HepG2 (cell line): ENCODE measurements around the gene ARTN. TPM values are rescaled to one million over a fixed set of nuclear protein-coding genes. Genes with fewer than 3 reads are reported as not detected.
A peak's percentile ranks its signal among the peaks of the same experiment; 100 is the strongest.

Experiments
- CHD4 ChIP-seq: fragments of 200-600 bp; sonication (generic); IDR thresholded peaks from 2 replicates; pipeline ENCODE4 v1.7.0; 2017; ENCODE audit warnings: mild to moderate bottlenecking, low read length, borderline replicate concordance
- ESRRA ChIP-seq: sonication (generic); formaldehyde crosslinking; IDR thresholded peaks from 2 replicates; pipeline ENCODE4 v1.5.1; 2020; ENCODE audit warnings: mild to moderate bottlenecking, low read depth, missing genetic modification reagents
- HDAC6 ChIP-seq: fragments of 200-600 bp; sonication (generic); IDR thresholded peaks from 2 replicates; pipeline ENCODE4 v1.7.0; 2017; ENCODE audit warnings: mild to moderate bottlenecking, antibody characterized with exemption, low read length, low read depth
- HIVEP1 ChIP-seq: sonication (generic); formaldehyde crosslinking; IDR thresholded peaks from 2 replicates; pipeline ENCODE4 v1.4.0; 2020; ENCODE audit warnings: mild to moderate bottlenecking, missing genetic modification reagents
- HNRNPLL ChIP-seq: fragments of 200-400 bp; formaldehyde crosslinking; IDR thresholded peaks from 2 replicates; pipeline ENCODE4 v1.6.1; 2017; ENCODE audit warnings: mild to moderate bottlenecking, low read depth, low read length; ENCODE audit not compliant: poor library complexity, severe bottlenecking
- POLR2A ChIP-seq, 2 experiments: IDR thresholded peaks; 2 replicates each; pipeline ENCODE4 v1.6.1; 2011; ENCODE audit warnings: low read depth in 2 of 2, low read length in 2 of 2, mild to moderate bottlenecking in 1 of 2, moderate library complexity in 1 of 2; ENCODE audit not compliant: insufficient read depth in 1 of 2
- YEATS4 ChIP-seq: sonication (generic); formaldehyde crosslinking; IDR thresholded peaks from 2 replicates; pipeline ENCODE4 v1.4.0; 2020; ENCODE audit warnings: missing genetic modification reagents, borderline replicate concordance
- ZSCAN25 ChIP-seq: sonication (generic); formaldehyde crosslinking; IDR thresholded peaks from 2 replicates; pipeline ENCODE4 v1.8.0; 2022; ENCODE audit warnings: mild to moderate bottlenecking, missing genetic modification reagents
- polyA plus RNA-seq, 8 experiments: library from polyadenylated mRNA; depleted of rRNA in 3 of 8; stranded (reverse) in 7 of 8; unstranded in 1 of 8; fragments of >200 nt; fragmentation: Illumina TruSeq in 4 of 8; extraction: Trizol in 4 of 8; gene quantifications; 2 replicates each; pipeline versions ENCODE4 v1.2.1 to v1.2.3, GENCODE V29; 2011 to 2016; ENCODE audit warnings: low read depth in 4 of 8, missing spikeins in 1 of 8, mixed read lengths in 1 of 8; ENCODE audit not compliant: insufficient read depth in 1 of 8
- total RNA-seq, 5 experiments: library from RNA; depleted of rRNA; stranded (reverse); fragments of >200 nt; fragmentation: Illumina TruSeq; extraction: Trizol; gene quantifications; 2 replicates each; pipeline ENCODE4 v1.2.3, GENCODE V29; 2016; ENCODE audit warnings: low read depth in 1 of 5
- TF ChIP-seq, protein P1 (sequence below): sonication (generic); formaldehyde crosslinking; IDR thresholded peaks from 2 replicates; pipeline ENCODE4 v1.5.0; 2020; ENCODE audit warnings: mild to moderate bottlenecking, missing genetic modification reagents
- TF ChIP-seq, protein P2 (sequence below): sonication (generic); formaldehyde crosslinking; IDR thresholded peaks from 2 replicates; pipeline ENCODE4 v1.5.1; 2020; ENCODE audit warnings: mild to moderate bottlenecking, missing genetic modification reagents, moderate library complexity
- TF ChIP-seq, protein P3 (sequence below): sonication (generic); formaldehyde crosslinking; IDR thresholded peaks from 2 replicates; pipeline ENCODE4 v1.4.0; 2020; ENCODE audit warnings: mild to moderate bottlenecking, missing genetic modification reagents
- TF ChIP-seq, protein P4 (sequence below): sonication (generic); formaldehyde crosslinking; IDR thresholded peaks from 2 replicates; pipeline ENCODE4 v1.5.1; 2020; ENCODE audit warnings: mild to moderate bottlenecking, moderate library complexity, missing genetic modification reagents
- TF ChIP-seq, protein P5 (sequence below): sonication (generic); formaldehyde crosslinking; IDR thresholded peaks from 2 replicates; pipeline ENCODE4 v1.5.0; 2020; ENCODE audit warnings: mild to moderate bottlenecking, missing genetic modification reagents, moderate library complexity
- TF ChIP-seq, protein P6 (sequence below): IDR thresholded peaks from 2 replicates; pipeline ENCODE4 v1.6.1; 2016; ENCODE audit warnings: mild to moderate bottlenecking, missing biosample characterization, missing genetic modification reagents

Gene ARTN
- total and polyA plus RNA-seq, 2 of the 13 experiments (the other 11 are each of a cell fraction or from before 2014, with no cell fraction given) = 0.11 to 0.62 TPM

DNA sequence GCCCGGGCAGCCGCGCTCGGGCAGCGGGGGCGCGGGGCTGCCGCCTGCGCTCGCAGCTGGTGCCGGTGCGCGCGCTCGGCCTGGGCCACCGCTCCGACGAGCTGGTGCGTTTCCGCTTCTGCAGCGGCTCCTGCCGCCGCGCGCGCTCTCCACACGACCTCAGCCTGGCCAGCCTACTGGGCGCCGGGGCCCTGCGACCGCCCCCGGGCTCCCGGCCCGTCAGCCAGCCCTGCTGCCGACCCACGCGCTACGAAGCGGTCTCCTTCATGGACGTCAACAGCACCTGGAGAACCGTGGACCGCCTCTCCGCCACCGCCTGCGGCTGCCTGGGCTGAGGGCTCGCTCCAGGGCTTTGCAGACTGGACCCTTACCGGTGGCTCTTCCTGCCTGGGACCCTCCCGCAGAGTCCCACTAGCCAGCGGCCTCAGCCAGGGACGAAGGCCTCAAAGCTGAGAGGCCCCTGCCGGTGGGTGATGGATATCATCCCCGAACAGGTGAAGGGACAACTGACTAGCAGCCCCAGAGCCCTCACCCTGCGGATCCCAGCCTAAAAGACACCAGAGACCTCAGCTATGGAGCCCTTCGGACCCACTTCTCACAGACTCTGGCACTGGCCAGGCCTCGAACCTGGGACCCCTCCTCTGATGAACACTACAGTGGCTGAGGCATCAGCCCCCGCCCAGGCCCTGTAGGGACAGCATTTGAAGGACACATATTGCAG, 3.0 kb downstream of the ARTN start (continued):
- TF ChIP-seq HDAC6 = no peak
- no peak for TF ChIP-seq CHD4
- TF ChIP-seq, protein P1, sequence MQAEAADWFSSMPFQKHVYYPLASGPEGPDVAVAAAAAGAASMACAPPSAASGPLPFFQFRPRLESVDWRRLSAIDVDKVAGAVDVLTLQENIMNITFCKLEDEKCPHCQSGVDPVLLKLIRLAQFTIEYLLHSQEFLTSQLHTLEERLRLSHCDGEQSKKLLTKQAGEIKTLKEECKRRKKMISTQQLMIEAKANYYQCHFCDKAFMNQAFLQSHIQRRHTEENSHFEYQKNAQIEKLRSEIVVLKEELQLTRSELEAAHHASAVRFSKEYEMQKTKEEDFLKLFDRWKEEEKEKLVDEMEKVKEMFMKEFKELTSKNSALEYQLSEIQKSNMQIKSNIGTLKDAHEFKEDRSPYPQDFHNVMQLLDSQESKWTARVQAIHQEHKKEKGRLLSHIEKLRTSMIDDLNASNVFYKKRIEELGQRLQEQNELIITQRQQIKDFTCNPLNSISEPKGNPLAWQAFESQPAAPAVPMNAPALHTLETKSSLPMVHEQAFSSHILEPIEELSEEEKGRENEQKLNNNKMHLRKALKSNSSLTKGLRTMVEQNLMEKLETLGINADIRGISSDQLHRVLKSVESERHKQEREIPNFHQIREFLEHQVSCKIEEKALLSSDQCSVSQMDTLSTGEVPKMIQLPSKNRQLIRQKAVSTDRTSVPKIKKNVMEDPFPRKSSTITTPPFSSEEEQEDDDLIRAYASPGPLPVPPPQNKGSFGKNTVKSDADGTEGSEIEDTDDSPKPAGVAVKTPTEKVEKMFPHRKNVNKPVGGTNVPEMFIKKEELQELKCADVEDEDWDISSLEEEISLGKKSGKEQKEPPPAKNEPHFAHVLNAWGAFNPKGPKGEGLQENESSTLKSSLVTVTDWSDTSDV (CRISPR knock-in tag) = 0 out of 2 replicates have a peak, but pooled peaks have one; percentile 31
- TF ChIP-seq ZSCAN25 = peak; percentile 19
- TF ChIP-seq HIVEP1 (CRISPR knock-in tag) = 0 out of 2 replicates have a peak, but pooled peaks have one; percentile 41
- peak; percentile 57; the same call in 1 of the 2 replicates for TF ChIP-seq YEATS4 (CRISPR knock-in tag)
- TF ChIP-seq HNRNPLL = peak; percentile 61
- peak; percentile 55; the same call in 1 of the 2 replicates for TF ChIP-seq ESRRA (CRISPR knock-in tag)
- TF ChIP-seq, protein P2, sequence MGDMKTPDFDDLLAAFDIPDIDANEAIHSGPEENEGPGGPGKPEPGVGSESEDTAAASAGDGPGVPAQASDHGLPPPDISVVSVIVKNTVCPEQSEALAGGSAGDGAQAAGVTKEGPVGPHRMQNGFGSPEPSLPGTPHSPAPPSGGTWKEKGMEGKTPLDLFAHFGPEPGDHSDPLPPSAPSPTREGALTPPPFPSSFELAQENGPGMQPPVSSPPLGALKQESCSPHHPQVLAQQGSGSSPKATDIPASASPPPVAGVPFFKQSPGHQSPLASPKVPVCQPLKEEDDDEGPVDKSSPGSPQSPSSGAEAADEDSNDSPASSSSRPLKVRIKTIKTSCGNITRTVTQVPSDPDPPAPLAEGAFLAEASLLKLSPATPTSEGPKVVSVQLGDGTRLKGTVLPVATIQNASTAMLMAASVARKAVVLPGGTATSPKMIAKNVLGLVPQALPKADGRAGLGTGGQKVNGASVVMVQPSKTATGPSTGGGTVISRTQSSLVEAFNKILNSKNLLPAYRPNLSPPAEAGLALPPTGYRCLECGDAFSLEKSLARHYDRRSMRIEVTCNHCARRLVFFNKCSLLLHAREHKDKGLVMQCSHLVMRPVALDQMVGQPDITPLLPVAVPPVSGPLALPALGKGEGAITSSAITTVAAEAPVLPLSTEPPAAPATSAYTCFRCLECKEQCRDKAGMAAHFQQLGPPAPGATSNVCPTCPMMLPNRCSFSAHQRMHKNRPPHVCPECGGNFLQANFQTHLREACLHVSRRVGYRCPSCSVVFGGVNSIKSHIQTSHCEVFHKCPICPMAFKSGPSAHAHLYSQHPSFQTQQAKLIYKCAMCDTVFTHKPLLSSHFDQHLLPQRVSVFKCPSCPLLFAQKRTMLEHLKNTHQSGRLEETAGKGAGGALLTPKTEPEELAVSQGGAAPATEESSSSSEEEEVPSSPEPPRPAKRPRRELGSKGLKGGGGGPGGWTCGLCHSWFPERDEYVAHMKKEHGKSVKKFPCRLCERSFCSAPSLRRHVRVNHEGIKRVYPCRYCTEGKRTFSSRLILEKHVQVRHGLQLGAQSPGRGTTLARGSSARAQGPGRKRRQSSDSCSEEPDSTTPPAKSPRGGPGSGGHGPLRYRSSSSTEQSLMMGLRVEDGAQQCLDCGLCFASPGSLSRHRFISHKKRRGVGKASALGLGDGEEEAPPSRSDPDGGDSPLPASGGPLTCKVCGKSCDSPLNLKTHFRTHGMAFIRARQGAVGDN = peak; percentile 88
- TF ChIP-seq POLR2A (IDR thresholded peaks at IDR 0.05; ENCODE audit: insufficient read depth in 1 of 2, low read depth in 2 of 2, low read length in 2 of 2) = peak; percentile 9 to 34; a peak in 1 of 4 replicates
- TF ChIP-seq, protein P3, sequence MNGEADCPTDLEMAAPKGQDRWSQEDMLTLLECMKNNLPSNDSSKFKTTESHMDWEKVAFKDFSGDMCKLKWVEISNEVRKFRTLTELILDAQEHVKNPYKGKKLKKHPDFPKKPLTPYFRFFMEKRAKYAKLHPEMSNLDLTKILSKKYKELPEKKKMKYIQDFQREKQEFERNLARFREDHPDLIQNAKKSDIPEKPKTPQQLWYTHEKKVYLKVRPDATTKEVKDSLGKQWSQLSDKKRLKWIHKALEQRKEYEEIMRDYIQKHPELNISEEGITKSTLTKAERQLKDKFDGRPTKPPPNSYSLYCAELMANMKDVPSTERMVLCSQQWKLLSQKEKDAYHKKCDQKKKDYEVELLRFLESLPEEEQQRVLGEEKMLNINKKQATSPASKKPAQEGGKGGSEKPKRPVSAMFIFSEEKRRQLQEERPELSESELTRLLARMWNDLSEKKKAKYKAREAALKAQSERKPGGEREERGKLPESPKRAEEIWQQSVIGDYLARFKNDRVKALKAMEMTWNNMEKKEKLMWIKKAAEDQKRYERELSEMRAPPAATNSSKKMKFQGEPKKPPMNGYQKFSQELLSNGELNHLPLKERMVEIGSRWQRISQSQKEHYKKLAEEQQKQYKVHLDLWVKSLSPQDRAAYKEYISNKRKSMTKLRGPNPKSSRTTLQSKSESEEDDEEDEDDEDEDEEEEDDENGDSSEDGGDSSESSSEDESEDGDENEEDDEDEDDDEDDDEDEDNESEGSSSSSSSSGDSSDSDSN (CRISPR knock-in tag) = peak; percentile 91
- TF ChIP-seq, protein P4, sequence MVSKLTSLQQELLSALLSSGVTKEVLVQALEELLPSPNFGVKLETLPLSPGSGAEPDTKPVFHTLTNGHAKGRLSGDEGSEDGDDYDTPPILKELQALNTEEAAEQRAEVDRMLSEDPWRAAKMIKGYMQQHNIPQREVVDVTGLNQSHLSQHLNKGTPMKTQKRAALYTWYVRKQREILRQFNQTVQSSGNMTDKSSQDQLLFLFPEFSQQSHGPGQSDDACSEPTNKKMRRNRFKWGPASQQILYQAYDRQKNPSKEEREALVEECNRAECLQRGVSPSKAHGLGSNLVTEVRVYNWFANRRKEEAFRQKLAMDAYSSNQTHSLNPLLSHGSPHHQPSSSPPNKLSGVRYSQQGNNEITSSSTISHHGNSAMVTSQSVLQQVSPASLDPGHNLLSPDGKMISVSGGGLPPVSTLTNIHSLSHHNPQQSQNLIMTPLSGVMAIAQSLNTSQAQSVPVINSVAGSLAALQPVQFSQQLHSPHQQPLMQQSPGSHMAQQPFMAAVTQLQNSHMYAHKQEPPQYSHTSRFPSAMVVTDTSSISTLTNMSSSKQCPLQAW (CRISPR knock-in tag) = 0 out of 2 replicates have a peak, but pooled peaks have one; percentile 45
- TF ChIP-seq, protein P5, sequence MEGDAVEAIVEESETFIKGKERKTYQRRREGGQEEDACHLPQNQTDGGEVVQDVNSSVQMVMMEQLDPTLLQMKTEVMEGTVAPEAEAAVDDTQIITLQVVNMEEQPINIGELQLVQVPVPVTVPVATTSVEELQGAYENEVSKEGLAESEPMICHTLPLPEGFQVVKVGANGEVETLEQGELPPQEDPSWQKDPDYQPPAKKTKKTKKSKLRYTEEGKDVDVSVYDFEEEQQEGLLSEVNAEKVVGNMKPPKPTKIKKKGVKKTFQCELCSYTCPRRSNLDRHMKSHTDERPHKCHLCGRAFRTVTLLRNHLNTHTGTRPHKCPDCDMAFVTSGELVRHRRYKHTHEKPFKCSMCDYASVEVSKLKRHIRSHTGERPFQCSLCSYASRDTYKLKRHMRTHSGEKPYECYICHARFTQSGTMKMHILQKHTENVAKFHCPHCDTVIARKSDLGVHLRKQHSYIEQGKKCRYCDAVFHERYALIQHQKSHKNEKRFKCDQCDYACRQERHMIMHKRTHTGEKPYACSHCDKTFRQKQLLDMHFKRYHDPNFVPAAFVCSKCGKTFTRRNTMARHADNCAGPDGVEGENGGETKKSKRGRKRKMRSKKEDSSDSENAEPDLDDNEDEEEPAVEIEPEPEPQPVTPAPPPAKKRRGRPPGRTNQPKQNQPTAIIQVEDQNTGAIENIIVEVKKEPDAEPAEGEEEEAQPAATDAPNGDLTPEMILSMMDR (CRISPR knock-in tag) = peak; percentile 51
- TF ChIP-seq, protein P6, sequence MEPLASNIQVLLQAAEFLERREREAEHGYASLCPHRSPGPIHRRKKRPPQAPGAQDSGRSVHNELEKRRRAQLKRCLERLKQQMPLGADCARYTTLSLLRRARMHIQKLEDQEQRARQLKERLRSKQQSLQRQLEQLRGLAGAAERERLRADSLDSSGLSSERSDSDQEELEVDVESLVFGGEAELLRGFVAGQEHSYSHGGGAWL (CRISPR knock-in tag) = peak; percentile 32; the same call in 1 of the 2 replicates
